ENCODE data around the gene KLHDC9. TPM values are rescaled to one million over a fixed set of nuclear protein-coding genes. Genes with fewer than 3 reads are reported as not detected.

KLHDC9 gene
- total RNA-seq, 2 experiments from 2014 or later, result 0.38 to 0.53 TPM

- CTCF ChIA-PET, result interaction anchor here (0.9 to 1.9 kb wide), 4 partner anchors 13 to 76 kb away, joined by 3 to 10 read pairs (median 4); partner anchors contain the start of genes ARHGAP30 and PPOX
- POLR2A ChIA-PET, result interaction anchor here (0.8 to 3.3 kb wide), 10 partner anchors 11 to 188 kb away, joined by 3 to 23 read pairs (median 4); partner anchors contain the start of genes ARHGAP30, DEDD, PPOX and UFC1
Measured at GRCh38 chr1:161117759-161118581, 19.8 kb downstream of the KLHDC9 start, which contains the start of the genes NIT1 and PFDN2. Gene NIT1, plus strand, starts transcription at chr1:161118105. Its CDS starts 72 bp downstream, at chr1:161118177. Gene PFDN2, minus strand, starts transcription at chr1:161118037. Its CDS starts 11 bp downstream, at chr1:161118026.

DNA sequence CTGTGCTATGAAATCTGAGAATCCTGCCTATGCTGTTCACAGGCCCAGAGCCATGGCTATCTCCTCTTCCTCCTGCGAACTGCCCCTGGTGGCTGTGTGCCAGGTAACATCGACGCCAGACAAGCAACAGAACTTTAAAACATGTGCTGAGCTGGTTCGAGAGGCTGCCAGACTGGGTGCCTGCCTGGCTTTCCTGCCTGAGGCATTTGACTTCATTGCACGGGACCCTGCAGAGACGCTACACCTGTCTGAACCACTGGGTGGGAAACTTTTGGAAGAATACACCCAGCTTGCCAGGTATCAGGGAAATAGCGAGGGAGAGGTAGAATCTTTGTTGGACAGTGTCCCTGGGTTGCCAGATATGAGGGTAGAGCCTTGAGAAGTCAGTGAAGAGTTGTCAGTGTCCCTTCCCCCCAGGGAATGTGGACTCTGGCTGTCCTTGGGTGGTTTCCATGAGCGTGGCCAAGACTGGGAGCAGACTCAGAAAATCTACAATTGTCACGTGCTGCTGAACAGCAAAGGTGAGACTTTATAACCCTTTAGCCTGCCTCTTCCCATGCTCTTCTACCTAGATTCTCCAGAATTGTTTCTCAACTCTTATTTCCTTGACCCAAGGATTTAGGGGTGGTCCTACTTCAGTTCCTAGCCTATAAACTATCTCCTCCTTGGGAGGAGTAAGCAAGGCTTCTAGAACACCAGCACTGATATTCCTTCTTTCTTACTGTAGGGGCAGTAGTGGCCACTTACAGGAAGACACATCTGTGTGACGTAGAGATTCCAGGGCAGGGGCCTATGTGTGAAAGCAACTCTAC lies 21.1 kb downstream of the KLHDC9 start:
- ChIA-PET POLR2A (interaction anchor here (0.6 to 3.3 kb wide), 2 partner anchors 13 kb away, joined by 4 to 23 read pairs; partner anchors contain the start of gene DEDD), CTCF (no interaction called here)

DNA sequence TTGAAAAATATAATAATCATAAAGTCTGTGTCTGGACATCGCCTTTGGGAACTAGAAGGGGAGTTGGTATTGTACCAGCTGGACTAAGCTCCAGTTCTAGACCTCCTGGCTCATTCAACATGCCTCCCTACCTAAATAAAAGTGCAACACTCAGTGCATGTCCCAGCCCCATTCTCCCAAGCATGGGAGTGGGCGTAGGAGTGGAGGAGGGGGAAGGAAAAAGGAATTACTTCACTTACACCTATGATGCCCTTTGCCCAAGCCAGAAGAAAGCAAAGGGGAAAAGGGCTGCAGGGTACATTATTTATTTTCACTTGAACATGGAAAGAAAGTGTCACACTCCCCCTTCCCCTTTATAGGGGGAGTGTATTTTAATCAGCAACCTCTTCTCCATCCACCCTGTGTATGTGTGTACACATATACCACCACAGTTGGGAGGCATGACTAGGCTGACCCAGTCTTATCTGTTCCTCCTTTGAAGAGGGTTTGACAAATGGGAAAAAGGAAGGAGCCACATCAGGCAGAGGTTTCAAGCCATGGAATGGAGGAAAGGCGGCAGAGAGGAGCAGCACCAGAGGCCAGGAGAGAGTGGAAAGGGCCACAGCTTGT lies 23.0 kb downstream of the KLHDC9 start:
- POLR2A ChIA-PET, result no interaction called here

GRCh38 chr1:161121834-161122233 lies 23.7 kb downstream of the KLHDC9 start:
- POLR2A ChIA-PET, result no interaction called here
- CTCF ChIA-PET, result interaction anchor here (0.7 to 1.8 kb wide), 4 partner anchors 10 to 49 kb away, joined by 3 to 7 read pairs (median 4); partner anchors contain the start of gene DEDD

More for the DNA sequence above, 23.0 kb downstream of the KLHDC9 start:
- CTCF ChIA-PET, result interaction anchor here (0.7 to 1.8 kb wide), 3 partner anchors 11 to 49 kb away, joined by 4 to 7 read pairs (median 4); partner anchors contain the start of gene DEDD

- ChIA-PET POLR2A (no interaction called here), CTCF (interaction anchor here (1.2 kb wide), 1 partner anchor 17 kb away, joined by 3 read pairs; no protein-coding TSS in a partner anchor)
Measured at GRCh38 chr1:161122967-161123366, 24.8 kb downstream of the KLHDC9 start.

DNA sequence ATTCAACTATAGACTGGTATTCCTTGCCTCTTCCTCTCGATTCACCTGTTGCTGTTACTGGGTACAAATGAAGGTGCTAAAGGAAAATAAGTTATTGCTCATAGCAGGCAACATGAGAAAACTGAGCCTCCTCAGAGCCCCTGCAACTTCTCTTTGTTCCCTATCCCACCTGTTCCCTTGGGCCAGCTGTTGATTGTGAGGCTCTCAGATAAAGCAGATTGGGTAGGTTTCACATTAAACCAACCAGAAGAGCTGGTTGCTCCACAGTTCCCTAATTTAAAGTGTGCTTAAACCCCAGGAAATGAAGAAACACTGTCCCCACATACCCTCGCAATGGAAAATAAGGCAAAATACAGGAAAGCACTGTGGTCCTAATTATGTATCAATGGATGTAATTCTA lies 29.5 kb downstream of the KLHDC9 start:
- POLR2A ChIA-PET, result interaction anchor here (0.5 kb wide), 2 partner anchors 18 to 98 kb away, joined by 3 to 4 read pairs; partner anchors contain the start of gene TOMM40L
- CTCF ChIA-PET, result interaction anchor here (0.9 to 1.4 kb wide), 3 partner anchors 11 to 66 kb away, joined by 3 to 5 read pairs (median 3); no protein-coding TSS in a partner anchor

DNA sequence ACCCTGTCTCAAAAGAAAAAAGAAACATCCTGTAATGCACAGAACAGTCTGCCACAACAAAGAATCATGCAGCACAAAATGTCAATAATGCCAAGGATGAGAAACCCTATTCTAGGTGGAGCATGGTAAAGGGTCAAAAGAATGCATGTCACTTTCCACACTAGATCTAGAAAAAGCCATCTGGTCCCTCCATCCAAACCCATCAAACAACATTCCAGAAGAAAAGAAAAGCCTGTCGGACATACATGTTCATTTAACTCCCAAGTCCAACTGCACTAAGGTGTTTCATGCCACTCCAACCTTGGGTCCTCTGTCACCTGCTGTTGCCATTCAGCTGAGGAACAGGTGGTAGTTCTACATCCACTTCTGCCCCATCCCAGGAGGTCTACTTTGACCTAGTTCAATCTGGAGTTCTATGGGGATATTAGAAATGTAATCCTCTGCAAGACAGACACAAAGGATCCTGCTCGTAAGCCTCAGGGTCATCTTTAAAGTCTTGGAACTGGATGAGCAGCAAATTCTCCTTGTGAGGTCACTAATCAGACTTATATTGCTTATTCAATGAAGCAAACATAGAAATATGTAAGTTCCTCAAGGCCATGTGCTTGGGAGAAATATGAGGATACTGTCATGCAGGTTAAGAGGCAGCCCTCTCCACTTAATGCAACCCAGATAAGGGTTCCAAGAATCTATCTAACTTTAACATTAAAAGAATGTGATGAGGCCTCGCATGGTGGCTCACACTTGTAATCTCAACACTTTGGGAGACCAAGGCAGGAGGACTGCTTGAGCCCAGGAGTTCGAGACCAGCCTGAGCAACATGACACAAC lies 30.6 kb downstream of the KLHDC9 start:
- CTCF ChIA-PET, result interaction anchor here (0.6 kb wide), 1 partner anchor 13 kb away, joined by 4 read pairs; no protein-coding TSS in a partner anchor

GRCh38 chr1:161130266-161130665 lies 32.1 kb downstream of the KLHDC9 start:
- CTCF ChIA-PET, result interaction anchor here (1.6 kb wide), 1 partner anchor 33 kb away, joined by 7 read pairs; no protein-coding TSS in a partner anchor
- POLR2A ChIA-PET, result interaction anchor here (0.6 kb wide), 1 partner anchor 36 kb away, joined by 3 read pairs; the partner anchor contains the start of gene PPOX

More for the DNA sequence above, 30.6 kb downstream of the KLHDC9 start:
- POLR2A ChIA-PET, result interaction anchor here (1.0 kb wide), 1 partner anchor 11 kb away, joined by 3 read pairs; the partner anchor contains the start of genes NIT1 and PFDN2

DNA sequence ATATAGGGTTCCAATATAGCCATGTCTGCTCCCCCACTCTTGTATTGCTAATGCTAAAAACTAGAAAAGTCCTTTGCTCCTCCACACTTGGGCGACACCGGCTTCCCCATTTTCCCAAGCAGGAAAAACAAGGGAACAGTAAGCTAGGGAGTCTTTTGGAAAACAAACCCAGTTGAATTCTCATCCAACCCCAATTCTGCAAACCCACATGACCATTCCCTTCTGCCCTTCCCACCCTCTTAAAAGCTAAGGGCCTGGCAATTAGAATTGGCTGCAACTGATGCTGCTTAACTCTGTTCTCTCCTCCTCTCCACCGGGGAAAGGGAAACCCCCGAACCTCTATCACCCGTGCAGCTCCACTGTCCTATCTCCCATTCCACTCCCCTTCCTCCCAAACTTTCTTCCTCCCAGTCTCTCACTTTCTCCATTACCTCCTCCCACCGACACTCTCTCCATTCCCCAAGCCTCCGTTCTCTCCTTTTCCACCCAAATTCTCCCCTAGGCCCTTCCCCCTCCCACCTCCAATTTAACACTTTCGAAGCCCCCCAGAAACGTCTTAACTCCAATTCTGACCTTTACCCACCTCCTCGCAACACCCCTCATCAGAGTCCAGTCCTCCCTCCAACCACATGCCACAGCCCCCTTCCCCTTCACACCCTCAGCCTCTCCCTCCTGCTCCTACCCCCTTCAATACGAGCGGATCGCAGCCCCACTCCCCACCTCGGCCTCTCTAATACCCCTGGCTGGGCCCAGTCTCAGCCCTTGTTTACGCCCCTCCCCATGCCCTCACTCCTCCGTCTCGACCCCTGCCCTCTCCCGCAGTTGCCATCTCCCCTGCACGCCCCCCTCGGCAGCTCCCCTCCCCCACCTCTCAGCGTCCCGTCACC lies 33.6 kb downstream of the KLHDC9 start:
- CTCF ChIA-PET, result interaction anchor here (0.9 to 2.2 kb wide), 6 partner anchors 10 to 352 kb away, joined by 3 to 7 read pairs (median 5); partner anchors contain the start of genes PPOX and USF1
- POLR2A ChIA-PET, result interaction anchor here (0.5 to 2.6 kb wide), 4 partner anchors 13 to 102 kb away, joined by 4 to 23 read pairs (median 4); partner anchors contain the start of genes NIT1, PFDN2 and TSTD1

GRCh38 chr1:161132410-161133219 lies 34.5 kb downstream of the KLHDC9 start, which contains the start of gene DEDD:
Gene DEDD, minus strand, starts transcription at chr1:161132667. Its CDS starts 8,205 bp downstream, at chr1:161124462.
- ChIA-PET CTCF (interaction anchor here (0.6 to 2.2 kb wide), 9 partner anchors 11 to 353 kb away, joined by 3 to 7 read pairs (median 4); partner anchors contain the start of genes PPOX and USF1), POLR2A (interaction anchor here (0.5 to 2.6 kb wide), 6 partner anchors 13 to 102 kb away, joined by 3 to 23 read pairs (median 4); partner anchors contain the start of genes ARHGAP30, NIT1, PFDN2 and TSTD1)

GRCh38 chr1:161133220-161133740 lies 35.1 kb downstream of the KLHDC9 start:
- ChIA-PET POLR2A (interaction anchor here (0.6 to 2.6 kb wide), 5 partner anchors 14 to 95 kb away, joined by 3 to 23 read pairs (median 4); partner anchors contain the start of genes ARHGAP30, NIT1, PFDN2 and TSTD1), CTCF (interaction anchor here (0.6 to 2.2 kb wide), 10 partner anchors 12 to 353 kb away, joined by 3 to 7 read pairs (median 4); partner anchors contain the start of genes ARHGAP30, PPOX and USF1)

DNA sequence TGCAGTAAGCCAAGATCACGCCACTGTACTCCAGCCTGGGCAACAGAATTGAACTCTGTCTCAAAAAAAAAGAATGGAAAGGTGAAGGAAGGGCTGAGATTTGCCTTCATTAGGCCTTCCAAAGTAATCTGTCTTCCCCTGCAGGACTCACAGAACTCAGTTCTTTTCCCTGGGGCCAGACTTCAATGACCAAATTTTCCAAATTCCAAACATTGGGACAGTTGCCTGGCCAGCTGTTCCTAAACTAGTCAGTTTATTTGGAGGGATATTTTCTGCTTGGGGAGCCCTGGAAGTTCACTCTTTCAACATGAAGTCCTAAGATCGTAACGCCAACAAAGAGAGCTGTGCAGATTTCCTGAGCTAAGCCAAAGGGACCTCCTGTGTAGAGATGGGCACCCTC lies 39.7 kb downstream of the KLHDC9 start:
- ChIA-PET POLR2A (no interaction called here), CTCF (interaction anchor here (1.7 to 2.4 kb wide), 2 partner anchors 9 to 141 kb away, joined by 4 to 5 read pairs; no protein-coding TSS in a partner anchor)

- CTCF ChIA-PET, result interaction anchor here (1.3 to 2.4 kb wide), 3 partner anchors 9 to 141 kb away, joined by 4 to 5 read pairs (median 5); no protein-coding TSS in a partner anchor
- POLR2A ChIA-PET, result no interaction called here
Measured at GRCh38 chr1:161138431-161138830, 40.3 kb downstream of the KLHDC9 start.

GRCh38 chr1:161139766-161140165 lies 41.6 kb downstream of the KLHDC9 start:
- CTCF ChIA-PET, result interaction anchor here (1.3 to 1.7 kb wide), 4 partner anchors 12 to 42 kb away, joined by 3 to 5 read pairs (median 5); partner anchors contain the start of gene PPOX
- POLR2A ChIA-PET, result no interaction called here

Data from activated CD8-positive, alpha-beta memory T cell treated with anti-CD3 and anti-CD28 coated beads for 36 hours (primary cell).